GM19023 (cell line): ENCODE results near the gene CPNE4.

Experiments
- ATAC-seq: cut with Tn5 transposase; IDR thresholded peaks from one replicate; pipeline ENCODE4 v1.9.1; 2021; ENCODE audit warnings: mild to moderate bottlenecking, moderate library complexity; ENCODE audit not compliant: unreplicated experiment

The CPNE4 gene

GRCh38 chr3:131804565-131805133 lies 230.2 kb downstream of the CPNE4 start:
- ATAC-seq, result no peak

DNA sequence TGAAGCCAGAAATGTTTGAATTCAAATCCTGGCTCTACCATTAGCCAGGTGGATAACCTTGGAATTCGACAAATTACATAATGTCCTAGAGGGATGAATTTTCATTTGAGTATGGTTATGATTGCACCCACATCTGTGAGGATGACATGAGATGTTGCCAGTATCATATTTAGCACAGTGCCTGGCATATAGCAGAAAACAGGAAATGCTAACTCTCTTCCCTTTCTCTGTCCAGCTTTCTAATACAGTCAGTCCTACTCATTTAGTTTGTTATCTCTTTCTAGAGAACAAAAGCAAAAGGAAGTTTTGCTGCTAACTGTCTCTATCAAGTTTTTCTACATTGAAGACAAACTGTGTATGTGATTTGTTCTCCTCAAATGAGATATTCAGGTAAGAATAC lies 231.7 kb downstream of the CPNE4 start:
- ATAC-seq, result no peak

DNA sequence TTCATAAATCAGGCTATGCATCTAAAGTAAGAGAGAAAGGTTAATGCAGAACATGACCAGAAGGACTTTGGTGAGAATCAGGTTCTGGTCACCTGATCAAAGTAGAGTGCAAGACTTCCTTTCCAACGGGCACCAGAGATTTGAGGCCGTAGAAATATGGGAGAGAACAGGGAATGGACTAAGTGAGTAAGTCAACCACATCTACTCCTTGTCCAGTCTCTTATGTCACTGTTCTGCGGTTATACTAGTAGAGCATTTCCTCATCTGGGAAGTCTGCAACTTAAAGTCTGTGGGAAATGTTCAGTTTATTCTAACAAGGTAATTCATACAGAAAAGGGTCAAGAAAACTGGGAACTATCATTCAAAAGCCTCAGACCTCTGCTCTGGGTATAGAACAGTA lies 232.8 kb downstream of the CPNE4 start:
- ATAC-seq, result no peak

GRCh38 chr3:131801566-131801965 lies 233.2 kb downstream of the CPNE4 start:
- ATAC-seq, result no peak

- no peak for ATAC-seq
Observed at GRCh38 chr3:131797776-131798175, 237.0 kb downstream of the CPNE4 start.

DNA sequence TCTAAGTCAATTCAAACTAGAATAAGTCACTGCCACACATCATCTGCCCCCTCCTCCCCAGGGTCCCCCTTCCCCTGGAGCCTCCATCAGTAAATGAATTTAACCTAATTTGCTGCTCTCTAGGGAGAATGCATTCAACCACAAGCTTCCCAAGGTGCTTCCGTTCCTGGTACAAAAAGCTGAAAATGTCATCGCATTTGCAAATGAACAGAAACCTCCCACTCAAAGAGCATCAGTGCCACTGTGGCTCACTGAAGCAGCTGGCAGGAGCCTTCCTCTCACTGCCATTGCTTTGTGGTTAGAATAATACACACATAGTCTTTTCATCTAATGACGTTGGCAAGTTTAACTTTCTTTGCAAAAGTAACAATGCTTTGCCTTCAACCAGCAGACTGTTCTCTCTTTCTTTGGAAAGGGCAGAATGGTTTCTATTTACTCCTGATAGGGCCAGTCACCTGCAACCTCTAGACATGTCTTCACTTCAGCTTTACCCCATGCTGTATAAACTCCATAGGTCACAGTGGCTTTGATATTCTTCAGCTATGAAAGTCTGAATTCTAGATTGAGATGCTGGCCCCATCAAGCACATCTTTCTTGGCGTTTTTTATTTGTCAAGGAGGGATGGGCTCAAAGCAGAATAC lies 238.1 kb downstream of the CPNE4 start:
- ATAC-seq, result peak; percentile 56

GRCh38 chr3:131796111-131796510 lies 238.7 kb downstream of the CPNE4 start:
- ATAC-seq, result no peak

DNA sequence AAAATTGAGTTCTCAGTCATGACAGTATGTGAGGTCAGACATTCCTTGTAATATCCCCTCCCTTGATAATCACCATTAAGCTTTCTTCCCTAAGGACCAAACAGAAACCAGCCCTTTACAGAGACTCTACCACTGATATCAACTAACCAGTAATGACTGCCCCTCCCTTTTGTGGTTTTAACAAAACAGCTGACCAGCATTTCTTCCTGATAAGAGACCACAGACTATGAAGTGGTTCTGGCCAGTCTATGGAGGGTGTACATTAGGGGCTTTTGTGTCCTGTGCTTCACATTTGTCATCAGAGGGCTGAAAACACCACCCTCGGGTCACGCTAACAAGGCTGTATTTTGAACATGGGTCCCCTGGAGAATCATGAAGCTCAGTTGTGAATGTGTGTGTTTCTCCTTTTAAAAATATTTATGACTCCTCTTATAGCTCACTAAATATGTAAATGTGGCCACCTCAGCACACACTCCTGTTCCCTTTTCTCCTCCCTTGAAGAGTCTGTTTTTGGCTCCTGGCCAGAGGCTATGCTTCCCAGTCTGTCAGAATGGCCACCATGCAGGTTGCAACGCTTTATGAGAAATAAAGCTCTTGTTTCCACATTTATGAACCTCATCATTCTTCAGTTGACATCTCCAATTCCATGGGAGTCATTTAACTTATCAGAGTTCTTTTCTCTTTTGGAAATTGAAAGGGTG lies 239.3 kb downstream of the CPNE4 start:
- peak; percentile 49 for ATAC-seq

DNA sequence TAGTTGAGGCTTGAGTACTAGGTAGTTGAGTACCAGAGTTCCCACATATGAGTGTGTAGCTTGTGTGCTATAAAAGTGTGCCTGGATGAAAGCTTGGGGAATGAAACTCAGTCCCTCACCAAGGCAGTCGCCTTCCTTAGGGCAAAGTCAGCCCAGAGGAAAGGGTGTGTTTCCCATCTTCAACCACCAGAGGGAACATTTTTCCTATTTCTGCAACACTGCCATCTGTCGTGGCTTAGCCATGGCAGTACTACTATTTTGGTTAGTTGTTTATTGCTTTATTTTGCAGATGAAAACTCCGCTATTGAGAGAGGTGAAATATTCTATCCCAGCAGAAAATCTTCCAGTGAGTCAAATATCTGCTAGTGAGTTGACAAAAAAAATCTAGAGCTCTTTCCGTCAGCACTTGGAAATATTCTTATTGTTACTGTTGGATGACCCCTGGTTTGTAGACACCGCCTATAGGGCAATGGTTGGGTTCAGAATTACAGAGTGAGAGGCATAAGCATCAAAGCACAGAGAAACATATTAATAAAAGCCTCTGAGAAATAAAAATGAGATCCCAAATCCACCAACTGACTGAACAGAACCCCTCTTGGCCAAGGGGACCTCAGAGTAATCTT lies 239.9 kb downstream of the CPNE4 start:
- ATAC-seq, result peak; percentile 60

- ATAC-seq, result no peak
Observed at GRCh38 chr3:131793870-131794269, 240.9 kb downstream of the CPNE4 start.

- ATAC-seq, result no peak
Observed at GRCh38 chr3:131789188-131789587, 245.6 kb downstream of the CPNE4 start.

- ATAC-seq, result no peak
Observed at GRCh38 chr3:131786386-131786785, 248.4 kb downstream of the CPNE4 start.

DNA sequence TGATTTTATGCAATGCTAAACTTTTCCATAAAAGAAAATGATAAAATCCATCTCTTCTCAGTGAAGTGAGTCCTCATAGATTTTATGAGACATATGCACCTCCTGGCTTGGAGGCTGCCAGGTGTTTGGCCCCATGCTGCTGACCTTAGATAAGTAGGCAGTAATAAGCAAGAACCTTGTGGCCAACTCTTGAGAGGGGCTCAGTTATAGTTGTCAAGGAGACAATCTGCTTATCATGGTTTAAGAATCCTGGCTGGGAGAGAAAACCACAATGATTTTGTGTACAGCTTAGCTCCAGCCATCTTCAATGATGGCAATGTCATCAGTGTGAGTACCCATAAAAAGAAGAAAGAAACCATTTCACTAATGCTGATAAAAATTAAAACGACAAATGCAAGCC lies 252.1 kb downstream of the CPNE4 start:
- ATAC-seq, result no peak

DNA sequence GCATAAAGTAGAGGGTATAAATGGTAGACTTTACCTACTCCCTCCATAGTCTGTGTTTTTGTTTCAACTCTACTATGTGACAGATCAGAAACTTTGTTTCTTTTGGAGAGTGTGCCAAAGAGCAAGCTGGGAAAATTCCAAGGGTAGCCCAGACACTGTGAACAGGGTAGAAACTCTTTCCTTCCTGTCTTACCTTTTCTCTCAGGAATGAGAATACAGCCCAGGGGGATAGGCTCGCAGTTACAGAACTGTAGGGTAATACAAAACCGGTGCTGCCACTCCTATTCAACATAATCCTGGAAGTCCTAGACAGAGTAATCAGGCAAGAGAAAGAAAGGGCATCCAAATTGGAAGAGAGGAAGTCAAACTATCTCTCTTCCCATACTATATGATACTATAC lies 256.3 kb downstream of the CPNE4 start:
- ATAC-seq, result no peak

GRCh38 chr3:131775650-131776049 lies 259.2 kb downstream of the CPNE4 start:
- no peak for ATAC-seq

- ATAC-seq, result no peak
Observed at GRCh38 chr3:131772269-131773026, 262.4 kb downstream of the CPNE4 start.

GRCh38 chr3:131762981-131763564 lies 271.7 kb downstream of the CPNE4 start:
- ATAC-seq, result no peak

- no peak for ATAC-seq
Observed at GRCh38 chr3:131756405-131756804, 278.4 kb downstream of the CPNE4 start.

- ATAC-seq, result no peak
Observed at GRCh38 chr3:131755380-131755779, 279.4 kb downstream of the CPNE4 start.

DNA sequence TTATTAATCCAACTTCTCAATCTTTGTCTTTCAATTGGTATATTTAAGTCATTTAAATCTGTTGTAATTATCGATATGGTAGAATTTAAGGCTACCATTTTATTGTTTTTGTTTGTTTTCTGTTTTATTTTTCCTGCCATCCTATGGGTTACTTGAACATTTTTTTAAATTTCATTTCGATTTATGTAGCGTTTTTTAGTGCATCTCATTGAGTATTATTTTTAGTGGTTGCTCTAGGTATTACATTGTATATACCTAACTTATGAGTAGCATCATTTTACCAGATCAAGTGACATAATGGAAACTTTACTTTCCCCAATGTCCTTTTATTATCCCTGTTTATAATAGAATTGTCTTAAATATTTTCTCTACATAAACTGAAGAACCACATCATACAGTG lies 284.6 kb downstream of the CPNE4 start:
- no peak for ATAC-seq

DNA sequence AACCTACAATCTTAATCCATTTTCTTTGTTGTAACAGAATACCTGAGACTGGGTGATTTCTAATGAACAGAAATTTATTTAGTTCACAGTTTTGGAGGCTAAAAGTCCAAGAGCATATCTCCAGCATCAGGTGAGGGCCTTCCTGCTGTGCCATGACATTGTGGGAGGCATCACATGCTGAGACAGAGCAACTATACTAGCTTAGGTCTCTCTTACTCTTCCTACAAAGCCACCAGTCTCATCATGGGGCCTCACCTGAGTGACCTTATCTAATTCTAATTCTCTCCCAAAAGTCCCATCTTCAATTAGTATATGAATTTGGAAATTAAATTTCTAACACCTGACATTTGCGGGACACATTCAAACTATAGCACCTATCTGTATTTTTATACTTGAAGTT lies 285.0 kb downstream of the CPNE4 start:
- ATAC-seq, result no peak
